Loucy (cell line): ENCODE results near the gene C7.

Experiments
- EZH2phosphoT487 ChIP-seq: fragments of 200-600 bp; IDR thresholded peaks from 2 replicates; pipeline ENCODE4 v1.6.1; 2018; ENCODE audit warnings: antibody characterized with exemption, mild to moderate bottlenecking, moderate library complexity, borderline replicate concordance
- TF ChIP-seq, protein P1 (sequence below): fragments of 200-600 bp; sonication (generic); conservative IDR thresholded peaks from 2 replicates; pipeline ENCODE4 v1.5.1; 2014; ENCODE audit warnings: mild to moderate bottlenecking, antibody characterized with exemption, low read length

DNA sequence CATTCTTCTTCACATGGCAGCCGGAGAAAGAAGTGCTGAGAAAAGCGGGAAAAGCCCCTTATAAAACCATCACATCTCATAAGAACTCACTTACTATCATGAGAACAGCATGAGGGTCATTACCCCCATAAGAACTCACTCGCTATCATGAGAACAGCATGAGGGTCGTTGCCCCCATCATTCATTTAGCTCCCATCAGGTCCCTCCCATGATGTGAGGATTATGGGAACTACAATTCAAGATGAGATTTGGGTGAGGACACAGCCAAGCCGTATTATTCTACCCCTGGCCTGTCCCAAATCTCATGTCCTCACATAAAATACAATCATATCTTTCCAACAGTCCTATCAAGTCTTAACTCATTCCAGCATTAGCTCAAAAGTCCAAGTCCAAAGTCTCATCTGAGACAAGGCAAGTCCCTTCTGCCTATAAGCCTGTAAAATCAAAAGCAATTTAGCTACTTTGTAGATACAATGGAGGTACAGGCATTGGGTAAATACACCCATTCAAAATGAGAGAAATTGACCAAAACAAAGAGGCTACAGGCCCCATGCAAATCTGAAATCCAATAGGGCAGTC is 82.8 kb downstream of the C7 start:
- TF ChIP-seq, protein P1, sequence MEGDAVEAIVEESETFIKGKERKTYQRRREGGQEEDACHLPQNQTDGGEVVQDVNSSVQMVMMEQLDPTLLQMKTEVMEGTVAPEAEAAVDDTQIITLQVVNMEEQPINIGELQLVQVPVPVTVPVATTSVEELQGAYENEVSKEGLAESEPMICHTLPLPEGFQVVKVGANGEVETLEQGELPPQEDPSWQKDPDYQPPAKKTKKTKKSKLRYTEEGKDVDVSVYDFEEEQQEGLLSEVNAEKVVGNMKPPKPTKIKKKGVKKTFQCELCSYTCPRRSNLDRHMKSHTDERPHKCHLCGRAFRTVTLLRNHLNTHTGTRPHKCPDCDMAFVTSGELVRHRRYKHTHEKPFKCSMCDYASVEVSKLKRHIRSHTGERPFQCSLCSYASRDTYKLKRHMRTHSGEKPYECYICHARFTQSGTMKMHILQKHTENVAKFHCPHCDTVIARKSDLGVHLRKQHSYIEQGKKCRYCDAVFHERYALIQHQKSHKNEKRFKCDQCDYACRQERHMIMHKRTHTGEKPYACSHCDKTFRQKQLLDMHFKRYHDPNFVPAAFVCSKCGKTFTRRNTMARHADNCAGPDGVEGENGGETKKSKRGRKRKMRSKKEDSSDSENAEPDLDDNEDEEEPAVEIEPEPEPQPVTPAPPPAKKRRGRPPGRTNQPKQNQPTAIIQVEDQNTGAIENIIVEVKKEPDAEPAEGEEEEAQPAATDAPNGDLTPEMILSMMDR: no peak
- TF ChIP-seq EZH2phosphoT487: no peak
